HCT116 (cell line): ENCODE measurements around the gene CCDC15. TPM values are rescaled to one million over a fixed set of nuclear protein-coding genes. Genes with fewer than 3 reads are reported as not detected.

Experiments
- ATAC-seq: fragments of 200-7000 bp; cut with Tn5 transposase; 2 replicates; pipeline ENCODE4 v1.9.1; 2020; ENCODE audit warnings: mild to moderate bottlenecking, moderate library complexity
- BruUV-seq: library from RNA; stranded (reverse); fragments of 400-500 nt; replicated peaks from 2 replicates; lab custom pipeline; 2021; lab: Mats Ljungman, UMichigan
- CTCF ChIA-PET: fragments of 300-600 bp; sonication (Branson Sonifier 250); formaldehyde crosslinking; loops from one replicate; lab custom pipeline; 2021; ENCODE audit warnings: antibody characterized with exemption; lab: Charles Lee
- POLR2A ChIA-PET: fragments of 300-600, 350-600 bp; sonication (Branson Sonifier 250); formaldehyde crosslinking; loops from one replicate; lab custom pipeline; 2021; ENCODE audit warnings: antibody characterized with exemption; lab: Charles Lee
- RAD21 ChIA-PET, 2 experiments: fragments of 300-600 bp; sonication (Branson Sonifier 250); formaldehyde crosslinking; loops; one replicate each; lab custom pipeline; 2023; ENCODE audit warnings: low total read pairs in 2 of 2; ENCODE audit not compliant: uncharacterized antibody in 2 of 2, unreplicated experiment in 2 of 2, low non-redundant PET in 1 of 2; lab: Charles Lee
- DNase-seq: peaks from one replicate; pipeline ENCODE4 v3.0.0-alpha.2; 2010; ENCODE audit warnings: low read depth, low spot score
- H2AFZ ChIP-seq: fragments of 200-600 bp; shearing (Covaris generic), sonication (generic); 2 replicates; pipeline ENCODE4 v1.6.1; 2017; ENCODE audit warnings: low read depth, mixed run types, mixed read lengths, antibody characterized with exemption, low read length; ENCODE audit not compliant: poor library complexity, severe bottlenecking
- H3K27ac ChIP-seq: 2 replicates; pipeline ENCODE4 v1.5.1; 2012; ENCODE audit warnings: low read depth, low read length
- H3K27me3 ChIP-seq: fragments of 200-600 bp; sonication (generic); 2 replicates; pipeline ENCODE4 v1.6.1; 2016; ENCODE audit warnings: mixed run types, low read length, mixed read lengths; ENCODE audit not compliant: insufficient read depth
- H3K36me3 ChIP-seq, 2 experiments: fragments of 200-500 bp in 1 of 2; fragments of 200-600 bp in 1 of 2; sonication (Bioruptor generic) in 1 of 2; sonication (generic) in 1 of 2; 2 replicates each; pipeline versions ENCODE4 v1.5.1 to v1.6.1; 2014 to 2016; ENCODE audit warnings: low read length in 2 of 2, inconsistent platforms in 1 of 2, mixed read lengths in 1 of 2, mixed run types in 1 of 2; ENCODE audit not compliant: insufficient read depth in 2 of 2, control insufficient read depth in 1 of 2
- H3K4me1 ChIP-seq, 2 experiments: fragments of 200-600 bp in 1 of 2; sonication (generic) in 1 of 2; 2 replicates each; pipeline versions ENCODE4 v1.5.1 to v1.6.1; 2012 to 2017; ENCODE audit warnings: low read length in 2 of 2, inconsistent platforms in 1 of 2, mild to moderate bottlenecking in 1 of 2, mixed read lengths in 1 of 2, mixed run types in 1 of 2, moderate library complexity in 1 of 2; ENCODE audit not compliant: insufficient read depth in 2 of 2, control insufficient read depth in 1 of 2
- H3K4me2 ChIP-seq: fragments of 200-600 bp; sonication (generic); 2 replicates; pipeline ENCODE4 v1.6.1; 2017; ENCODE audit warnings: mixed run types, low read length, mixed read lengths
- H3K4me3 ChIP-seq, 2 experiments: fragments of 200-600 bp in 1 of 2; sonication (generic) in 1 of 2; replicated peaks in 1 of 2; 2 replicates each; pipeline ENCODE4 v1.5.1; 2011 to 2016; ENCODE audit warnings: low read length in 2 of 2, control low read depth in 1 of 2, low read depth in 1 of 2, mild to moderate bottlenecking in 1 of 2, mixed read lengths in 1 of 2, mixed run types in 1 of 2
- H3K79me2 ChIP-seq: fragments of 200-600 bp; sonication (generic); 2 replicates; pipeline ENCODE4 v1.6.1; 2017; ENCODE audit warnings: mild to moderate bottlenecking, mixed run types, low read length, moderate library complexity, mixed read lengths; ENCODE audit not compliant: insufficient read depth
- H3K9ac ChIP-seq: fragments of 200-600 bp; sonication (generic); 2 replicates; pipeline ENCODE4 v1.6.1; 2016; ENCODE audit warnings: low read length, mixed read lengths
- H3K9me2 ChIP-seq: fragments of 200-600 bp; sonication (generic), shearing (Covaris generic); 2 replicates; pipeline ENCODE4 v1.6.1; 2017; ENCODE audit warnings: mixed run types, mild to moderate bottlenecking, moderate library complexity; ENCODE audit not compliant: insufficient read depth
- H3K9me3 ChIP-seq, 2 experiments: fragments of 200-500 bp in 1 of 2; fragments of 200-600 bp in 1 of 2; sonication (Bioruptor generic) in 1 of 2; sonication (generic) in 1 of 2; 2 replicates each; pipeline ENCODE4 v1.6.1; 2014 to 2017; ENCODE audit warnings: low read length in 2 of 2, mixed read lengths in 2 of 2, inconsistent platforms in 1 of 2, low read depth in 1 of 2, mild to moderate bottlenecking in 1 of 2, mixed run types in 1 of 2, moderate library complexity in 1 of 2; ENCODE audit not compliant: control insufficient read depth in 1 of 2, insufficient read depth in 1 of 2
- H4K20me1 ChIP-seq: fragments of 200-600 bp; sonication (generic), shearing (Covaris generic); 2 replicates; pipeline ENCODE4 v1.6.1; 2017; ENCODE audit warnings: mixed run types, mild to moderate bottlenecking, moderate library complexity; ENCODE audit not compliant: insufficient read depth
- JUND ChIP-seq: IDR thresholded peaks from 2 replicates; pipeline ENCODE4 v1.6.1; 2012
- SRF ChIP-seq: IDR thresholded peaks from 2 replicates; pipeline ENCODE4 v1.6.1; 2012; ENCODE audit warnings: low read depth
- ZFX ChIP-seq: fragments of 450-650 bp; IDR thresholded peaks from 2 replicates; pipeline ENCODE4 v1.6.1; 2017
- intact Hi-C: fragments of 100-400 bp; cut with micrococcal nuclease; formaldehyde crosslinking; loops from 2 replicates; pipeline ENCODE4 v1.10.0; 2022
- total RNA-seq: library from RNA; stranded (reverse); gene quantifications from one replicate; pipeline ENCODE4 v1.2.1, GENCODE V29; 2021; ENCODE audit not compliant: unreplicated experiment

The CCDC15 gene
- total RNA-seq, 1 experiment from 2014 or later: 2.4 TPM

DNA sequence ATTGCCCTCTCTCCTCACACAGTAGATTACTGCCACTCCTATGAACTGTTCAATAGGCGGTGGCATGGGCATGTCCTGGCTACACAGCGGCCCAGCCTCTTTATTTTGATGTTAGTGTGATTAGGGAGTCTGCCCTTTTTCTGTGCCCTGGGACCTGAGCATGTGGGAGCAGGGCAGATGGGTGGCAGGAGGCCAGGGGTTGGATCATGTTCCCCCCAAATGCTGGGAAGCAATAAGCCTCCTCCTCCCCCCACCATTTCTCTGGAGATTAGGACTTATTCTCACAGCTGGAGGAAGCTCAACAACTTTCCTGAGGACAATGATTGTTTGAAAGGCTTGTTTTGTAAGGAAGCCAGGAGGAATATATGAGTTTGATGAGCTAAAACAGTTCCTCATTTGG, 34.1 kb upstream of the CCDC15 start:
- no peak overlapping the region for H3K4me2 ChIP-seq
- ATAC-seq (no peak), DNase-seq (no peak)
- CTCF ChIA-PET: no interaction called here
- H3K27me3 ChIP-seq: no peaks in the 10 kb centered on the region
- peaks cover 0 to 5% of the 10 kb centered on the region in 2 experiments; a peak in 1 of 4 replicates for H3K4me1 ChIP-seq
- no peaks in the 10 kb centered on the region for H4K20me1 ChIP-seq
- H3K79me2 ChIP-seq: no peaks in the 10 kb centered on the region
- no TSS peak for BruUV-seq
- no peak for TF ChIP-seq ZFX
- no peak for TF ChIP-seq SRF
- no peaks in the 10 kb centered on the region for H3K36me3 ChIP-seq
- intact Hi-C loops: no loop called here
- no peaks in the 10 kb centered on the region for H3K9me3 ChIP-seq
- no peak overlapping the region for H2AFZ ChIP-seq
- no peak overlapping the region for H3K4me3 ChIP-seq
- H3K9me2 ChIP-seq: no peaks in the 10 kb centered on the region
- RAD21 ChIA-PET: no interaction called here
- POLR2A ChIA-PET: no interaction called here
- H3K27ac ChIP-seq: no peak overlapping the region
- no peak overlapping the region for H3K9ac ChIP-seq

DNA sequence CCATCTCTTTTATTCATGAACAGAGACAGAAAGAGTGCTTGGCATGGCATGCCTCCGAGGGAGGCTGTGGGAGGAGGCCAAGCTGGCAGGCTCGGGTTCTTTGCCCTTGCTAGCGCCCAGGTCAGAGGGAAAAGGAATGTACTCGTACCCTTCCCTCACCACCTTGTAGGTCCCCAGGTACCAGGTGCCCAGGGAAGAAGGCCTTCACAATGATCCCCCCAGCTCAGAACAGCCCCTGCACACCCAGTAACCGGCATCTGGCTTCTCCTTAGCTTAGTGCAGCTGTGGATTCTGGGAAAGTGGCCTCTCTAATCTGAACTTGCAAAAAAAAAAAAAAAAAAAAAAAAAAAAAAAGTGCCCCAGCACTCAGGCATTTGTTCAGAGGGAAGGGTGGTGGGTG, 33.6 kb upstream of the CCDC15 start:
- no peak overlapping the region for H3K4me3 ChIP-seq
- POLR2A ChIA-PET: interaction anchor here (0.6 kb wide), 1 partner anchor 33 kb away, joined by 3 read pairs; the partner anchor contains the start of gene CCDC15
- no peaks in the 10 kb centered on the region for H3K36me3 ChIP-seq
- no peaks in the 10 kb centered on the region for H4K20me1 ChIP-seq
- no peaks in the 10 kb centered on the region for H3K79me2 ChIP-seq
- TF ChIP-seq JUND: no peak
- RAD21 ChIA-PET: no interaction called here
- peaks cover 0 to 4% of the 10 kb centered on the region in 2 experiments; a peak in 1 of 4 replicates for H3K4me1 ChIP-seq
- no peaks in the 10 kb centered on the region for H3K9me3 ChIP-seq
- CTCF ChIA-PET: no interaction called here
- H2AFZ ChIP-seq: no peak overlapping the region
- no TSS peak for BruUV-seq
- H3K27ac ChIP-seq: no peak overlapping the region
- intact Hi-C loops: no loop called here
- ATAC-seq (no peak), DNase-seq (no peak)
- H3K27me3 ChIP-seq: no peaks in the 10 kb centered on the region
- H3K9me2 ChIP-seq: no peaks in the 10 kb centered on the region
- no peak overlapping the region for H3K4me2 ChIP-seq
- no peak overlapping the region for H3K9ac ChIP-seq
